NCI-H2227 (cell line): ENCODE measurements around the gene MGA.
A peak's percentile ranks its signal among the peaks of the same experiment; 100 is the strongest.

Experiments used
- DNase-seq: peaks from one replicate; lab custom pipeline; 2025; ENCODE audit not compliant: unreplicated experiment; lab: John Stamatoyannopoulos, UW

Gene MGA

GRCh38 chr15:41656188-41656587, 4.0 kb upstream of the MGA start:
- DNase-seq, result no peak

GRCh38 chr15:41658689-41659088, 1.5 kb upstream of the MGA start:
- DNase-seq, result no peak

- no peak for DNase-seq
These were observed 1.0 kb upstream of the MGA start for GRCh38 chr15:41659190-41659589.

- peak; percentile 79 for DNase-seq
These were observed 360 bp upstream of the MGA start for GRCh38 chr15:41659855-41660234.

GRCh38 chr15:41661078-41661517, 893 bp downstream of the MGA start:
- DNase-seq, result no peak

- peak; percentile 86 for DNase-seq
These were observed 1.5 kb downstream of the MGA start for GRCh38 chr15:41661518-41662225.

GRCh38 chr15:41666353-41666920, 6.2 kb downstream of the MGA start:
- no peak for DNase-seq

GRCh38 chr15:41669701-41670100, 9.5 kb downstream of the MGA start:
- DNase-seq, result no peak

- no peak for DNase-seq
These were observed 11.7 kb downstream of the MGA start for GRCh38 chr15:41671656-41672648.

GRCh38 chr15:41675337-41675736, 15.1 kb downstream of the MGA start:
- no peak for DNase-seq

GRCh38 chr15:41678742-41679141, 18.5 kb downstream of the MGA start:
- no peak for DNase-seq

- no peak for DNase-seq
These were observed 23.8 kb downstream of the MGA start for GRCh38 chr15:41683955-41684354.

- no peak for DNase-seq
These were observed 28.5 kb downstream of the MGA start for GRCh38 chr15:41688671-41689070.

GRCh38 chr15:41689083-41689482, 28.9 kb downstream of the MGA start:
- DNase-seq, result no peak

- no peak for DNase-seq
These were observed 29.6 kb downstream of the MGA start for GRCh38 chr15:41689834-41690233.

GRCh38 chr15:41690636-41691035, 30.4 kb downstream of the MGA start:
- no peak for DNase-seq

- no peak for DNase-seq
These were observed 31.3 kb downstream of the MGA start for GRCh38 chr15:41691471-41691870.

GRCh38 chr15:41692049-41692448, 31.8 kb downstream of the MGA start:
- no peak for DNase-seq

GRCh38 chr15:41693757-41694156, 33.6 kb downstream of the MGA start:
- DNase-seq, result no peak

GRCh38 chr15:41695750-41696436, 35.7 kb downstream of the MGA start:
- peak; percentile 3 for DNase-seq

- DNase-seq, result no peak
These were observed 38.6 kb downstream of the MGA start for GRCh38 chr15:41698779-41699178.
